ENCODE results near the gene NEUROD2. TPM values are rescaled to one million over a fixed set of nuclear protein-coding genes. Genes with fewer than 3 reads are reported as not detected.

Gene NEUROD2
- total and polyA plus RNA-seq, 4 donors = not detected

DNA sequence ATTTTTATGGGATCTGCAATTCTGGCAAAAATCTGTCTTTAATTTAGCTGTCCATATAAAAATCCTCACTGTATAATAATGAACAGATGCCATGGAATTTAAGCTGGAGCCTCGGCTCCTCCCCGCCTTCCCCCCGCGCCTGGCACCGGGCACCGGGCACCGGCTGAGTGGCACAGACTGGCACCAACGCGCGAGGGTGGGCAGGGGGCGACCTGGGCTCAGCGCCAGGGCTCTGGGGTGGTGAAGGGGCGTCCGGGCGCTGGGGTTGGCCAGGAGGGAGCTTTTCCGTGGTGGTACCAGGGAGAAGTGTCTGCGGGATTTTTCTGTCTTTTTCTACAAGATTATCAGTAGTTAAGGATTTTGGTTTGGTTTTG, 9.1 kb downstream of the NEUROD2 start:
- peaks cover 0 to 12% (median 7%) of the 10 kb centered on the region in 4 donors for H3K4me1 ChIP-seq (ENCODE audit: control insufficient read depth in 4 of 4, insufficient read depth in 4 of 4, low read length in 3 of 4)
- H3K9ac ChIP-seq (ENCODE audit: low read depth in 1 of 2, low read length in 2 of 2) = no peak overlapping the region
- peaks cover 8 to 28% (median 17%) of the 10 kb centered on the region in 4 donors for H3K27me3 ChIP-seq (ENCODE audit: control insufficient read depth in 4 of 4, insufficient read depth in 4 of 4, low read length in 3 of 4)
- 5% methylated on average over 17 of the region's 17 CpGs for WGBS
- no peak overlapping the region for H3K4me3 ChIP-seq (ENCODE audit: low read depth in 1 of 3, low read length in 3 of 3)
- no peak overlapping the region for H3K27ac ChIP-seq (ENCODE audit: low read depth in 1 of 2, low read length in 2 of 2)
- TF ChIP-seq JUND (IDR thresholded peaks at IDR 0.05) = no peak
- TF ChIP-seq NR2F2 (IDR thresholded peaks at IDR 0.05) = no peak
- TF ChIP-seq RXRA (IDR thresholded peaks at IDR 0.05) = no peak
- TF ChIP-seq, protein P1, sequence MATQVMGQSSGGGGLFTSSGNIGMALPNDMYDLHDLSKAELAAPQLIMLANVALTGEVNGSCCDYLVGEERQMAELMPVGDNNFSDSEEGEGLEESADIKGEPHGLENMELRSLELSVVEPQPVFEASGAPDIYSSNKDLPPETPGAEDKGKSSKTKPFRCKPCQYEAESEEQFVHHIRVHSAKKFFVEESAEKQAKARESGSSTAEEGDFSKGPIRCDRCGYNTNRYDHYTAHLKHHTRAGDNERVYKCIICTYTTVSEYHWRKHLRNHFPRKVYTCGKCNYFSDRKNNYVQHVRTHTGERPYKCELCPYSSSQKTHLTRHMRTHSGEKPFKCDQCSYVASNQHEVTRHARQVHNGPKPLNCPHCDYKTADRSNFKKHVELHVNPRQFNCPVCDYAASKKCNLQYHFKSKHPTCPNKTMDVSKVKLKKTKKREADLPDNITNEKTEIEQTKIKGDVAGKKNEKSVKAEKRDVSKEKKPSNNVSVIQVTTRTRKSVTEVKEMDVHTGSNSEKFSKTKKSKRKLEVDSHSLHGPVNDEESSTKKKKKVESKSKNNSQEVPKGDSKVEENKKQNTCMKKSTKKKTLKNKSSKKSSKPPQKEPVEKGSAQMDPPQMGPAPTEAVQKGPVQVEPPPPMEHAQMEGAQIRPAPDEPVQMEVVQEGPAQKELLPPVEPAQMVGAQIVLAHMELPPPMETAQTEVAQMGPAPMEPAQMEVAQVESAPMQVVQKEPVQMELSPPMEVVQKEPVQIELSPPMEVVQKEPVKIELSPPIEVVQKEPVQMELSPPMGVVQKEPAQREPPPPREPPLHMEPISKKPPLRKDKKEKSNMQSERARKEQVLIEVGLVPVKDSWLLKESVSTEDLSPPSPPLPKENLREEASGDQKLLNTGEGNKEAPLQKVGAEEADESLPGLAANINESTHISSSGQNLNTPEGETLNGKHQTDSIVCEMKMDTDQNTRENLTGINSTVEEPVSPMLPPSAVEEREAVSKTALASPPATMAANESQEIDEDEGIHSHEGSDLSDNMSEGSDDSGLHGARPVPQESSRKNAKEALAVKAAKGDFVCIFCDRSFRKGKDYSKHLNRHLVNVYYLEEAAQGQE (IDR thresholded peaks at IDR 0.05) = no peak
- no peak for TF ChIP-seq FOXA1 (IDR thresholded peaks at IDR 0.05)
- no peak for TF ChIP-seq HNF4A (conservative IDR thresholded peaks at IDR 0.05)
- TF ChIP-seq, protein P2, sequence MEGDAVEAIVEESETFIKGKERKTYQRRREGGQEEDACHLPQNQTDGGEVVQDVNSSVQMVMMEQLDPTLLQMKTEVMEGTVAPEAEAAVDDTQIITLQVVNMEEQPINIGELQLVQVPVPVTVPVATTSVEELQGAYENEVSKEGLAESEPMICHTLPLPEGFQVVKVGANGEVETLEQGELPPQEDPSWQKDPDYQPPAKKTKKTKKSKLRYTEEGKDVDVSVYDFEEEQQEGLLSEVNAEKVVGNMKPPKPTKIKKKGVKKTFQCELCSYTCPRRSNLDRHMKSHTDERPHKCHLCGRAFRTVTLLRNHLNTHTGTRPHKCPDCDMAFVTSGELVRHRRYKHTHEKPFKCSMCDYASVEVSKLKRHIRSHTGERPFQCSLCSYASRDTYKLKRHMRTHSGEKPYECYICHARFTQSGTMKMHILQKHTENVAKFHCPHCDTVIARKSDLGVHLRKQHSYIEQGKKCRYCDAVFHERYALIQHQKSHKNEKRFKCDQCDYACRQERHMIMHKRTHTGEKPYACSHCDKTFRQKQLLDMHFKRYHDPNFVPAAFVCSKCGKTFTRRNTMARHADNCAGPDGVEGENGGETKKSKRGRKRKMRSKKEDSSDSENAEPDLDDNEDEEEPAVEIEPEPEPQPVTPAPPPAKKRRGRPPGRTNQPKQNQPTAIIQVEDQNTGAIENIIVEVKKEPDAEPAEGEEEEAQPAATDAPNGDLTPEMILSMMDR (IDR thresholded peaks at IDR 0.05; ENCODE audit: low read depth, low read length, missing input control) = no peak
- DNase-seq (ENCODE audit: low spot score) = no peak
- no peaks in the 10 kb centered on the region for H3K36me3 ChIP-seq (ENCODE audit: control insufficient read depth in 4 of 4, insufficient read depth in 3 of 4, low read depth in 1 of 4, low read length in 3 of 4)
- H3K9me3 ChIP-seq (ENCODE audit: control insufficient read depth in 4 of 4, low read length in 3 of 4) = no peaks in the 10 kb centered on the region

DNA sequence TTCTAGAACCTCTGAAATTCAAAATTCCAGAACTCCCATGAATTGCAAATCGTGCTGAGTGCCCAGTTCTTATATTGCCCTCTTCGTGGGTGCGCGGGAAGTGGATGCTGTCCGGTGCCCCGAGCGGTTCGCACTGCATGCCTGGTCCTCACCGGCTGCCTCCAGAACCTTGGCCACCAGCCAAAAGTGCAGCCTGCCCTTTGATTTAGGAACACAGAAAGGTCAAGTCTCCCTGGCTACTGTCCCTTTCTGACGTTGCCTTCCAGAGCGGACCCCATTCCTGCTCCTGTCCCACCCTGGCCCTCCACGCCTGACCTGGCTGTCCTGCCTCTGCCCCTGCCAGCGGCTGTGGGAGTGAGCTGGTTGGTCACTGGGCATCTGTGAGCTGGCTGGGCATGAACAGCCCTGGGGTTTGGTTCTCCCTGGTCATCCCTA, 9.7 kb downstream of the NEUROD2 start:
- TF ChIP-seq HNF4A (conservative IDR thresholded peaks at IDR 0.05) = no peak
- TF ChIP-seq RAD21 (IDR thresholded peaks at IDR 0.05) = no peak
- no peak for TF ChIP-seq HNF4G (IDR thresholded peaks at IDR 0.05)
- H3K27me3 ChIP-seq (ENCODE audit: control insufficient read depth in 4 of 4, insufficient read depth in 4 of 4, low read length in 3 of 4) = peaks cover 8 to 28% (median 17%) of the 10 kb centered on the region in 4 donors
- no peak for DNase-seq (ENCODE audit: low spot score)
- no peaks in the 10 kb centered on the region for H3K36me3 ChIP-seq (ENCODE audit: control insufficient read depth in 4 of 4, insufficient read depth in 3 of 4, low read depth in 1 of 4, low read length in 3 of 4)
- no peak overlapping the region for H3K9ac ChIP-seq (ENCODE audit: low read depth in 1 of 2, low read length in 2 of 2)
- no peak overlapping the region for H3K4me3 ChIP-seq (ENCODE audit: low read depth in 1 of 3, low read length in 3 of 3)
- no peak overlapping the region for H3K27ac ChIP-seq (ENCODE audit: low read depth in 1 of 2, low read length in 2 of 2)
- no peaks in the 10 kb centered on the region for H3K9me3 ChIP-seq (ENCODE audit: control insufficient read depth in 4 of 4, low read length in 3 of 4)
- WGBS = 11% methylated on average over 13 of the region's 13 CpGs
- H3K4me1 ChIP-seq (ENCODE audit: control insufficient read depth in 4 of 4, insufficient read depth in 4 of 4, low read length in 3 of 4) = peaks cover 0 to 12% (median 7%) of the 10 kb centered on the region in 4 donors

DNA sequence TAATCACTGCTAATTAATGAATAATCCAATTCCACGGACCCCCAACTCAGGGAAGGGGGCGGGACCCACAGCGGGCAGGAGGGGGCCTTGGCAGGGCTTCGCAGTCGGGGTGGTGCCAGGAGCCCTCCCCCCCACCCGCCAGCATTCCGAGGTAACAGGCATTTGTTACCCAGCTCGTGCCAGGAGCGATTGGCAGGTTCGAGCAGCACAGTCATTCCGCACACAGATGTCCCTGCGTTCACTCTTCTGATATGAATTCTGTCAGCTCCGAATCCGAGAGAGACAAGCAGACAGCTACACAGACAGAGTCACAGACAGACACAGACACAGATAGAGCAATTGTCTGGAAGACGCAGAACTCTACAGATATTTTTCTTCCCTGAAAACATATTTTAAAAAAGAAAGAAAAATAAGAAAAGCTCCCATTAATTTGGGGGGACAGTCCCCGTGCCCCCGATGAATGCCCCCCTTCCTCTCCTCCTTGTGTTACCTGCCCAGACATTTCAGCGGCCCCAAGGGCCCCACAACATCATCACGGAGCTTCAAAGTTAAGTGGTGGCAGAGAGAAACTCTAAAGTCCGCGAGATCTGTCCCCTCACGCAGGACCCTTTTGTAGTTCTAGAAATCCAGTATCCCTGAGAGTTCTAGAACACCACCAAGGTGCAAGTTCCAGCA, 10.2 kb downstream of the NEUROD2 start:
- Histone ChIP-seq H3K9ac (ENCODE audit: low read depth in 1 of 2, low read length in 2 of 2) (no peak overlapping the region), H3K27me3 (ENCODE audit: control insufficient read depth in 4 of 4, insufficient read depth in 4 of 4, low read length in 3 of 4) (peaks cover 8 to 26% (median 15%) of the 10 kb centered on the region in 4 donors), H3K9me3 (ENCODE audit: control insufficient read depth in 4 of 4, low read length in 3 of 4) (no peaks in the 10 kb centered on the region), H3K4me1 (ENCODE audit: control insufficient read depth in 4 of 4, insufficient read depth in 4 of 4, low read length in 3 of 4) (peaks cover 0 to 12% (median 7%) of the 10 kb centered on the region in 4 donors), H3K27ac (ENCODE audit: low read depth in 1 of 2, low read length in 2 of 2) (no peak overlapping the region), H3K4me3 (ENCODE audit: low read depth in 1 of 3, low read length in 3 of 3) (no peak overlapping the region), H3K36me3 (ENCODE audit: control insufficient read depth in 4 of 4, insufficient read depth in 3 of 4, low read depth in 1 of 4, low read length in 3 of 4) (no peaks in the 10 kb centered on the region)
- 10% methylated on average over 22 of the region's 22 CpGs for WGBS
- no peak for TF ChIP-seq ZBTB33 (IDR thresholded peaks at IDR 0.05)
- TF ChIP-seq SP1 (IDR thresholded peaks at IDR 0.05) = no peak
- no peak for TF ChIP-seq JUND (IDR thresholded peaks at IDR 0.05)
- TF ChIP-seq, protein P2 (IDR thresholded peaks at IDR 0.05; ENCODE audit: low read depth, low read length, missing input control) = no peak
- TF ChIP-seq YY1 (IDR thresholded peaks at IDR 0.05) = no peak
- no peak for TF ChIP-seq TAF1 (conservative IDR thresholded peaks at IDR 0.05)
- no peak for DNase-seq (ENCODE audit: low spot score)

All from liver (tissue), 9 donors.